WTC11 (cell line): Measurements from ENCODE around the gene SGCA. TPM values are rescaled to one million over a fixed set of nuclear protein-coding genes. Genes with fewer than 3 reads are reported as not detected.

Experiments used
- ATAC-seq: fragments of 200-7000 bp; cut with Tn5 transposase; 2 replicates; pipeline ENCODE4 v1.10.0; 2021; ENCODE audit warnings: mild to moderate bottlenecking, moderate library complexity
- CTCF ChIA-PET: fragments of 300-600 bp; sonication (Branson Sonifier 250); formaldehyde crosslinking; loops from one replicate; lab custom pipeline; 2021; ENCODE audit warnings: antibody characterized with exemption; lab: Charles Lee
- POLR2A ChIA-PET: fragments of 350-600 bp; sonication (Branson Sonifier 250); formaldehyde crosslinking; loops from one replicate; lab custom pipeline; 2021; ENCODE audit warnings: antibody characterized with exemption; lab: Charles Lee
- DNase-seq: peaks from one replicate; pipeline ENCODE4 v3.0.0; 2021; ENCODE audit warnings: low spot score
- H3K27ac Mint-ChIP-seq: 2 replicates; pipeline ENCODE4 v1.8.0; 2021; ENCODE audit warnings: mixed read lengths
- H3K27me3 Mint-ChIP-seq: 2 replicates; pipeline ENCODE4 v1.8.0; 2021; ENCODE audit warnings: low read depth, mild to moderate bottlenecking, moderate library complexity, mixed read lengths
- H3K36me3 Mint-ChIP-seq: 2 replicates; pipeline ENCODE4 v1.8.0; 2021; ENCODE audit warnings: mixed read lengths
- H3K4me1 Mint-ChIP-seq: 2 replicates; pipeline ENCODE4 v1.8.0; 2022; ENCODE audit warnings: mixed read lengths
- H3K4me3 Mint-ChIP-seq: 2 replicates; pipeline ENCODE4 v1.8.0; 2021; ENCODE audit warnings: mild to moderate bottlenecking, moderate library complexity, mixed read lengths
- H3K9me3 Mint-ChIP-seq: 2 replicates; pipeline ENCODE4 v1.8.0; 2021; ENCODE audit warnings: mixed read lengths
- CREM ChIP-seq: sonication (generic); formaldehyde crosslinking; IDR thresholded peaks from 2 replicates; pipeline ENCODE4 v1.8.1; 2022; ENCODE audit warnings: mild to moderate bottlenecking, missing genetic modification reagents, moderate library complexity
- ELF4 ChIP-seq: sonication (generic); formaldehyde crosslinking; IDR thresholded peaks from 2 replicates; pipeline ENCODE4 v1.8.1; 2022; ENCODE audit warnings: low read depth, mild to moderate bottlenecking, moderate library complexity, missing genetic modification reagents
- EMX1 ChIP-seq: fragments of 250-450 bp; sonication (Bioruptor Pico); IDR thresholded peaks from 2 replicates; pipeline ENCODE4 v1.8.0; 2021; ENCODE audit warnings: mild to moderate bottlenecking
- FOXJ3 ChIP-seq: sonication (generic); formaldehyde crosslinking; IDR thresholded peaks from 2 replicates; pipeline ENCODE4 v1.9.0; 2021; ENCODE audit warnings: missing genetic modification reagents, mild to moderate bottlenecking, borderline replicate concordance
- FOXK1 ChIP-seq: sonication (generic); formaldehyde crosslinking; IDR thresholded peaks from 2 replicates; pipeline ENCODE4 v1.8.0; 2022; ENCODE audit warnings: mild to moderate bottlenecking, moderate library complexity, missing genetic modification reagents
- JAZF1 ChIP-seq: fragments of 250-450 bp; sonication (Bioruptor Pico); IDR thresholded peaks from 2 replicates; pipeline ENCODE4 v1.9.0; 2021; ENCODE audit warnings: moderate library complexity, mild to moderate bottlenecking, inconsistent platforms
- JUN ChIP-seq: sonication (generic); formaldehyde crosslinking; IDR thresholded peaks from 2 replicates; pipeline ENCODE4 v1.8.0; 2023; ENCODE audit warnings: mild to moderate bottlenecking, missing genetic modification reagents
- MXD4 ChIP-seq: fragments of 250-450 bp; sonication (Bioruptor Pico); IDR thresholded peaks from 2 replicates; pipeline ENCODE4 v1.8.0; 2021; ENCODE audit warnings: mild to moderate bottlenecking, moderate library complexity, borderline replicate concordance
- PRRX2 ChIP-seq: fragments of 250-450 bp; sonication (Bioruptor Pico); IDR thresholded peaks from 2 replicates; pipeline ENCODE4 v1.8.0; 2021; ENCODE audit warnings: mild to moderate bottlenecking
- SP1 ChIP-seq: sonication (generic); formaldehyde crosslinking; conservative IDR thresholded peaks from 2 replicates; pipeline ENCODE4 v1.8.1; 2022; ENCODE audit warnings: missing genetic modification reagents
- TCF7 ChIP-seq: sonication (generic); formaldehyde crosslinking; IDR thresholded peaks from 2 replicates; pipeline ENCODE4 v1.8.0; 2022; ENCODE audit warnings: mild to moderate bottlenecking, low read depth, missing genetic modification reagents, moderate library complexity
- ZNF416 ChIP-seq: fragments of 250-450 bp; sonication (Bioruptor Pico); IDR thresholded peaks from 2 replicates; pipeline ENCODE4 v1.9.0; 2021; ENCODE audit warnings: mild to moderate bottlenecking, inconsistent platforms
- total RNA-seq: library from RNA; stranded (reverse); gene quantifications from 3 replicates; pipeline ENCODE4 v1.2.3, GENCODE V29; 2021
- TF ChIP-seq, protein P1 (sequence below): sonication (generic); formaldehyde crosslinking; IDR thresholded peaks from 2 replicates; pipeline ENCODE4 v1.8.0; 2023; ENCODE audit warnings: missing genetic modification reagents, mild to moderate bottlenecking, borderline replicate concordance
- TF ChIP-seq, protein P2 (sequence below): sonication (generic); formaldehyde crosslinking; IDR thresholded peaks from 2 replicates; pipeline ENCODE4 v1.8.1; 2023; ENCODE audit warnings: mild to moderate bottlenecking, missing genetic modification reagents, moderate library complexity
- TF ChIP-seq, protein P3 (sequence below): sonication (generic); formaldehyde crosslinking; IDR thresholded peaks from 2 replicates; pipeline ENCODE4 v1.8.0; 2023; ENCODE audit warnings: mild to moderate bottlenecking, missing genetic modification reagents
- TF ChIP-seq, protein P4 (sequence below): fragments of 250-450 bp; sonication (Bioruptor Pico); IDR thresholded peaks from 2 replicates; pipeline ENCODE4 v2.1.2; 2022; ENCODE audit warnings: mild to moderate bottlenecking, moderate library complexity
- TF ChIP-seq, protein P5 (sequence below): sonication (generic); formaldehyde crosslinking; IDR thresholded peaks from 2 replicates; pipeline ENCODE4 v1.8.1; 2022; ENCODE audit warnings: mild to moderate bottlenecking, moderate library complexity, missing genetic modification reagents

SGCA gene
- total RNA-seq, 1 experiment from 2014 or later: 1.0 TPM

DNA sequence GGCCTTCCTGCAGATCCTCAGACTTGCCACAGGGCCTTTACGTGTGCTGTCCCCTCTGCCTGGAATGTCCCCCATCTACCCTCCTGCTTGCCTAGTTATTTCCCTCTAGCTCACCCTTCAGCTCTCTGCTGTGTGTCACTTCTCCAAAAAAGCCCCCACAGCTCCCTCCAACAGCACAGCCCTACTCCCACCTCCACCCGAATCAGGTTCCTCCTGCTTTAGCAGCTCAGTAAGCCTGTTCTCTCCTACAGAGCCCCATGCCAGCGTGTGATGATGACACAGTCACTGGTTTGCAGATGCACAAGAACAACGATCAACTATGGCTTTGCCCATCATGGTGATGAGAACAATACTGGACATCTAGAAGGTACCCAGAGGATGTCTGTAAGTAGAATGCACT lies 28.8 kb upstream of the SGCA start:
- peaks cover 27% of the 10 kb centered on the region for H3K4me1 Mint-ChIP-seq
- ChIA-PET CTCF (interaction anchor here (0.8 to 1.9 kb wide), 7 partner anchors 9 to 260 kb away, joined by 3 to 10 read pairs (median 4); partner anchors contain the start of gene LRRC59), POLR2A (no interaction called here)
- TF ChIP-seq FOXJ3 (no peak), ZNF416 (CRISPR knock-in tag) (no peak), PRRX2 (no peak), ELF4 (CRISPR knock-in tag) (no peak), SP1 (CRISPR knock-in tag) (no peak), JAZF1 (CRISPR knock-in tag) (no peak), CREM (no peak), JUN (CRISPR knock-in tag) (no peak), FOXK1 (CRISPR knock-in tag) (no peak), MXD4 (CRISPR knock-in tag) (no peak)
- TF ChIP-seq, protein P1, sequence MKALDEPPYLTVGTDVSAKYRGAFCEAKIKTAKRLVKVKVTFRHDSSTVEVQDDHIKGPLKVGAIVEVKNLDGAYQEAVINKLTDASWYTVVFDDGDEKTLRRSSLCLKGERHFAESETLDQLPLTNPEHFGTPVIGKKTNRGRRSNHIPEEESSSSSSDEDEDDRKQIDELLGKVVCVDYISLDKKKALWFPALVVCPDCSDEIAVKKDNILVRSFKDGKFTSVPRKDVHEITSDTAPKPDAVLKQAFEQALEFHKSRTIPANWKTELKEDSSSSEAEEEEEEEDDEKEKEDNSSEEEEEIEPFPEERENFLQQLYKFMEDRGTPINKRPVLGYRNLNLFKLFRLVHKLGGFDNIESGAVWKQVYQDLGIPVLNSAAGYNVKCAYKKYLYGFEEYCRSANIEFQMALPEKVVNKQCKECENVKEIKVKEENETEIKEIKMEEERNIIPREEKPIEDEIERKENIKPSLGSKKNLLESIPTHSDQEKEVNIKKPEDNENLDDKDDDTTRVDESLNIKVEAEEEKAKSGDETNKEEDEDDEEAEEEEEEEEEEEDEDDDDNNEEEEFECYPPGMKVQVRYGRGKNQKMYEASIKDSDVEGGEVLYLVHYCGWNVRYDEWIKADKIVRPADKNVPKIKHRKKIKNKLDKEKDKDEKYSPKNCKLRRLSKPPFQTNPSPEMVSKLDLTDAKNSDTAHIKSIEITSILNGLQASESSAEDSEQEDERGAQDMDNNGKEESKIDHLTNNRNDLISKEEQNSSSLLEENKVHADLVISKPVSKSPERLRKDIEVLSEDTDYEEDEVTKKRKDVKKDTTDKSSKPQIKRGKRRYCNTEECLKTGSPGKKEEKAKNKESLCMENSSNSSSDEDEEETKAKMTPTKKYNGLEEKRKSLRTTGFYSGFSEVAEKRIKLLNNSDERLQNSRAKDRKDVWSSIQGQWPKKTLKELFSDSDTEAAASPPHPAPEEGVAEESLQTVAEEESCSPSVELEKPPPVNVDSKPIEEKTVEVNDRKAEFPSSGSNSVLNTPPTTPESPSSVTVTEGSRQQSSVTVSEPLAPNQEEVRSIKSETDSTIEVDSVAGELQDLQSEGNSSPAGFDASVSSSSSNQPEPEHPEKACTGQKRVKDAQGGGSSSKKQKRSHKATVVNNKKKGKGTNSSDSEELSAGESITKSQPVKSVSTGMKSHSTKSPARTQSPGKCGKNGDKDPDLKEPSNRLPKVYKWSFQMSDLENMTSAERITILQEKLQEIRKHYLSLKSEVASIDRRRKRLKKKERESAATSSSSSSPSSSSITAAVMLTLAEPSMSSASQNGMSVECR: no peak
- TF ChIP-seq, protein P2, sequence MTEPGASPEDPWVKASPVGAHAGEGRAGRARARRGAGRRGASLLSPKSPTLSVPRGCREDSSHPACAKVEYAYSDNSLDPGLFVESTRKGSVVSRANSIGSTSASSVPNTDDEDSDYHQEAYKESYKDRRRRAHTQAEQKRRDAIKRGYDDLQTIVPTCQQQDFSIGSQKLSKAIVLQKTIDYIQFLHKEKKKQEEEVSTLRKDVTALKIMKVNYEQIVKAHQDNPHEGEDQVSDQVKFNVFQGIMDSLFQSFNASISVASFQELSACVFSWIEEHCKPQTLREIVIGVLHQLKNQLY (CRISPR knock-in tag): no peak
- TF ChIP-seq, protein P3, sequence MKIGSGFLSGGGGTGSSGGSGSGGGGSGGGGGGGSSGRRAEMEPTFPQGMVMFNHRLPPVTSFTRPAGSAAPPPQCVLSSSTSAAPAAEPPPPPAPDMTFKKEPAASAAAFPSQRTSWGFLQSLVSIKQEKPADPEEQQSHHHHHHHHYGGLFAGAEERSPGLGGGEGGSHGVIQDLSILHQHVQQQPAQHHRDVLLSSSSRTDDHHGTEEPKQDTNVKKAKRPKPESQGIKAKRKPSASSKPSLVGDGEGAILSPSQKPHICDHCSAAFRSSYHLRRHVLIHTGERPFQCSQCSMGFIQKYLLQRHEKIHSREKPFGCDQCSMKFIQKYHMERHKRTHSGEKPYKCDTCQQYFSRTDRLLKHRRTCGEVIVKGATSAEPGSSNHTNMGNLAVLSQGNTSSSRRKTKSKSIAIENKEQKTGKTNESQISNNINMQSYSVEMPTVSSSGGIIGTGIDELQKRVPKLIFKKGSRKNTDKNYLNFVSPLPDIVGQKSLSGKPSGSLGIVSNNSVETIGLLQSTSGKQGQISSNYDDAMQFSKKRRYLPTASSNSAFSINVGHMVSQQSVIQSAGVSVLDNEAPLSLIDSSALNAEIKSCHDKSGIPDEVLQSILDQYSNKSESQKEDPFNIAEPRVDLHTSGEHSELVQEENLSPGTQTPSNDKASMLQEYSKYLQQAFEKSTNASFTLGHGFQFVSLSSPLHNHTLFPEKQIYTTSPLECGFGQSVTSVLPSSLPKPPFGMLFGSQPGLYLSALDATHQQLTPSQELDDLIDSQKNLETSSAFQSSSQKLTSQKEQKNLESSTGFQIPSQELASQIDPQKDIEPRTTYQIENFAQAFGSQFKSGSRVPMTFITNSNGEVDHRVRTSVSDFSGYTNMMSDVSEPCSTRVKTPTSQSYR (CRISPR knock-in tag): no peak
- TF ChIP-seq, protein P4, sequence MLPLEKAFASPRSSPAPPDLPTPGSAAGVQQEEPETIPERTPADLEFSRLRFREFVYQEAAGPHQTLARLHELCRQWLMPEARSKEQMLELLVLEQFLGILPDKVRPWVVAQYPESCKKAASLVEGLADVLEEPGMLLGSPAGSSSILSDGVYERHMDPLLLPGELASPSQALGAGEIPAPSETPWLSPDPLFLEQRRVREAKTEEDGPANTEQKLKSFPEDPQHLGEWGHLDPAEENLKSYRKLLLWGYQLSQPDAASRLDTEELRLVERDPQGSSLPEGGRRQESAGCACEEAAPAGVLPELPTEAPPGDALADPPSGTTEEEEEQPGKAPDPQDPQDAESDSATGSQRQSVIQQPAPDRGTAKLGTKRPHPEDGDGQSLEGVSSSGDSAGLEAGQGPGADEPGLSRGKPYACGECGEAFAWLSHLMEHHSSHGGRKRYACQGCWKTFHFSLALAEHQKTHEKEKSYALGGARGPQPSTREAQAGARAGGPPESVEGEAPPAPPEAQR (CRISPR knock-in tag): no peak
- H3K36me3 Mint-ChIP-seq: peaks cover 36% of the 10 kb centered on the region
- H3K27ac Mint-ChIP-seq: no peak overlapping the region; the same call in 1 of the 2 replicates
- H3K9me3 Mint-ChIP-seq: no peaks in the 10 kb centered on the region
- peaks cover 5% of the 10 kb centered on the region; the same call in 1 of the 2 replicates for H3K27me3 Mint-ChIP-seq
- ATAC-seq (no peak), DNase-seq (no peak)
- H3K4me3 Mint-ChIP-seq: no peak overlapping the region

DNA sequence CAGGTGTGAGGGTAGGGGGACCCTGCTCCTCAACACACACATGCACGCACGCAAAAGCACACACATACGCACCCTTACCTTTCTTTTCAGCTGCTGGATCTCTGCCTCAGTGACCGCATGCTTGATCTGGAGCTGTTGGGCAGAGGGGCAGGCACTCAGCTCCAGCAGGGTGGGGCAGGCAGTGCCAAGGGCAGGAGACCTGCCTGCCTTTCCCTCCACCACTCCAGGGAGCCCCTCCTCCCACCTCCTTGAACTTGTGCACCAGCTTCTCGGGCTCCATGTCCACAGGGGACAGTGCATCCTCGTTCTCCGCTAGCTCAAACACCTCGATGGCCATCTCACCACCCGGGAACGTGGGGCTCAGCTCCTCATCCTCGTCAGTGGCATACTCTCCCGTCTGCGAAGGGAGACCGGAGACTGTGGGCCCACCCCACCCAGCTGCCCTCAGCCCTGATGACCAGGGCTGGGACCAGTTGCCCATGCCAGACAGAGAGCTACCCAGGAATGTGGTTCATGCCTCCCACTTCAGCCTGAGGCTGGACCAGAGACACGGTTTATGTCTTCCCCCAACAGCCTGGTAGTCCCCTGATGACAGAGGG lies 26.5 kb upstream of the SGCA start:
- ATAC-seq (no peak), DNase-seq (no peak)
- ChIA-PET POLR2A (interaction anchor here (1.2 kb wide), 1 partner anchor 9 kb away, joined by 3 read pairs; no protein-coding TSS in a partner anchor), CTCF (interaction anchor here (0.6 to 4.6 kb wide), 15 partner anchors 9 to 222 kb away, joined by 3 to 52 read pairs (median 4); partner anchors contain the start of genes PPP1R9B, SAMD14 and SGCA)
- no peak for TF ChIP-seq EMX1 (CRISPR knock-in tag)
- no peak for TF ChIP-seq PRRX2
- TF ChIP-seq, protein P5, sequence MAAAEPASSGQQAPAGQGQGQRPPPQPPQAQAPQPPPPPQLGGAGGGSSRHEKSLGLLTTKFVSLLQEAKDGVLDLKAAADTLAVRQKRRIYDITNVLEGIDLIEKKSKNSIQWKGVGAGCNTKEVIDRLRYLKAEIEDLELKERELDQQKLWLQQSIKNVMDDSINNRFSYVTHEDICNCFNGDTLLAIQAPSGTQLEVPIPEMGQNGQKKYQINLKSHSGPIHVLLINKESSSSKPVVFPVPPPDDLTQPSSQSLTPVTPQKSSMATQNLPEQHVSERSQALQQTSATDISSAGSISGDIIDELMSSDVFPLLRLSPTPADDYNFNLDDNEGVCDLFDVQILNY (CRISPR knock-in tag): no peak
- TF ChIP-seq, protein P1: no peak
- TF ChIP-seq TCF7 (CRISPR knock-in tag): no peak
- TF ChIP-seq, protein P2 (CRISPR knock-in tag): no peak
- H3K4me1 Mint-ChIP-seq: peaks cover 11% of the 10 kb centered on the region
- no peak overlapping the region for H3K4me3 Mint-ChIP-seq
- peaks cover 50% of the 10 kb centered on the region for H3K36me3 Mint-ChIP-seq
- no peaks in the 10 kb centered on the region for H3K27me3 Mint-ChIP-seq
- H3K9me3 Mint-ChIP-seq: no peaks in the 10 kb centered on the region
- no peak overlapping the region; the same call in 1 of the 2 replicates for H3K27ac Mint-ChIP-seq
